B cell (primary cell): ENCODE results near the gene YY1AP1. TPM values are rescaled to one million over a fixed set of nuclear protein-coding genes. Genes with fewer than 3 reads are reported as not detected.
"Not testable (repeated sequence)": the region's sequence is repeated elsewhere in the genome, so short reads cannot be mapped to it uniquely, and the experiment has no call there.

Experiments used
- ATAC-seq: fragments of 200-7000 bp; cut with Tn5 transposase; one replicate; pipeline ENCODE4 v1.10.0; 2021; ENCODE audit warnings: low read depth, mild to moderate bottlenecking, moderate number of reproducible peaks, moderate library complexity
- CTCF ChIA-PET: fragments of 350-600 bp; sonication (Branson Sonifier 250); formaldehyde crosslinking; loops from one replicate; lab custom pipeline; 2021; ENCODE audit warnings: antibody characterized with exemption, inconsistent platforms; lab: Charles Lee
- POLR2A ChIA-PET: fragments of 350-600 bp; sonication (Branson Sonifier 250); formaldehyde crosslinking; loops from one replicate; lab custom pipeline; 2021; ENCODE audit warnings: antibody characterized with exemption; lab: Charles Lee
- DNase-seq: peaks from one replicate; pipeline ENCODE4 v3.0.0; 2013
- H2AFZ ChIP-seq: 2 replicates; pipeline ENCODE4 v1.6.1; 2012; ENCODE audit warnings: mild to moderate bottlenecking, low read depth, low read length; ENCODE audit not compliant: insufficient read depth, poor library complexity, severe bottlenecking
- H3K27ac ChIP-seq, 2 donors: 1 replicate in 1 of 2; 2 replicates in 1 of 2; pipeline ENCODE4 v1.5.1; 2012 to 2013; ENCODE audit warnings: low read length in 2 of 2, mild to moderate bottlenecking in 2 of 2, moderate library complexity in 1 of 2
- H3K27me3 ChIP-seq, 4 experiments: fragments of 200-600 bp in 1 of 4; sonication (generic) in 1 of 4; replicated peaks in 1 of 4; 1 replicate in 2 of 4; 2 replicates in 2 of 4; pipeline versions ENCODE4 v1.6.1 to v1.7.0; 2013 to 2016; ENCODE audit warnings: low read length in 3 of 4, mild to moderate bottlenecking in 2 of 4, mixed read lengths in 1 of 4, moderate library complexity in 1 of 4; ENCODE audit not compliant: insufficient read depth in 4 of 4, control insufficient read depth in 3 of 4; ENCODE audit errors: control extremely low read depth in 1 of 4
- H3K36me3 ChIP-seq, 2 experiments: replicated peaks in 1 of 2; 1 replicate in 1 of 2; 2 replicates in 1 of 2; pipeline versions ENCODE4 v1.6.1 to v1.7.1; 2013; ENCODE audit warnings: low read length in 1 of 2; ENCODE audit not compliant: insufficient read depth in 2 of 2, control insufficient read depth in 1 of 2; ENCODE audit errors: control extremely low read depth in 1 of 2, extremely low read depth in 1 of 2
- H3K4me1 ChIP-seq, 2 donors: fragments of 200-600 bp in 1 of 2; sonication (generic) in 1 of 2; 1 replicate in 1 of 2; 2 replicates in 1 of 2; pipeline versions ENCODE4 v1.5.1 to v1.6.1; 2013 to 2017; ENCODE audit warnings: low read length in 2 of 2; ENCODE audit not compliant: control insufficient read depth in 2 of 2, insufficient read depth in 2 of 2
- H3K4me2 ChIP-seq: replicated peaks from 2 replicates; pipeline ENCODE3; 2012; ENCODE audit warnings: mild to moderate bottlenecking, low read depth, low read length; ENCODE audit not compliant: poor library complexity, severe bottlenecking
- H3K4me3 ChIP-seq, 5 experiments: fragments of 200-600 bp in 1 of 5; sonication (generic) in 1 of 5; 1 replicate in 3 of 5; 2 replicates in 2 of 5; pipeline versions ENCODE4 v1.5.1 to v1.7.0; 2011 to 2016; ENCODE audit warnings: low read length in 4 of 5, mild to moderate bottlenecking in 4 of 5, low read depth in 2 of 5, control low read depth in 1 of 5, moderate library complexity in 1 of 5; ENCODE audit not compliant: insufficient read depth in 1 of 5; ENCODE audit errors: control extremely low read depth in 1 of 5, extremely low read depth in 1 of 5
- H3K79me2 ChIP-seq: fragments of 200-600 bp; sonication (generic); one replicate; pipeline ENCODE4 v1.6.0; 2016; ENCODE audit warnings: low read length; ENCODE audit not compliant: control insufficient read depth, insufficient read depth
- H3K9ac ChIP-seq: fragments of 200-600 bp; sonication (generic); 2 replicates; pipeline ENCODE4 v1.6.1; 2017; ENCODE audit warnings: mild to moderate bottlenecking, low read length, moderate library complexity
- H3K9me3 ChIP-seq, 3 donors: one replicate each; pipeline versions ENCODE4 v1.6.1 to v1.7.1; 2013; ENCODE audit warnings: low read length in 2 of 3; ENCODE audit not compliant: control insufficient read depth in 2 of 3, insufficient read depth in 1 of 3; ENCODE audit errors: control extremely low read depth in 1 of 3
- H4K20me1 ChIP-seq: 2 replicates; pipeline ENCODE4 v1.6.0; 2012; ENCODE audit warnings: mild to moderate bottlenecking, low read length; ENCODE audit not compliant: insufficient read depth, control insufficient read depth, poor library complexity, severe bottlenecking
- H3K27ac Mint-ChIP-seq: one replicate; pipeline ENCODE4 v1.8.0; 2021; ENCODE audit warnings: mixed read lengths
- H3K27me3 Mint-ChIP-seq: one replicate; pipeline ENCODE4 v1.8.0; 2021; ENCODE audit warnings: mixed read lengths
- H3K4me1 Mint-ChIP-seq: one replicate; pipeline ENCODE4 v1.8.0; 2021; ENCODE audit warnings: mixed read lengths
- H3K4me3 Mint-ChIP-seq: one replicate; pipeline ENCODE4 v1.8.0; 2021; ENCODE audit warnings: mixed read lengths
- H3K9me3 Mint-ChIP-seq: one replicate; pipeline ENCODE4 v1.8.0; 2022; ENCODE audit warnings: mixed read lengths; ENCODE audit not compliant: insufficient read depth
- CTCF ChIP-seq: fragments of 200-600 bp; IDR thresholded peaks from one replicate; pipeline ENCODE4 v1.8.0; 2022; ENCODE audit warnings: antibody characterized with exemption, mild to moderate bottlenecking
- EZH2 ChIP-seq: IDR thresholded peaks from 2 replicates; pipeline ENCODE4 v1.6.1; 2012; ENCODE audit warnings: borderline replicate concordance, low read depth, mild to moderate bottlenecking, moderate library complexity, low read length; ENCODE audit not compliant: insufficient read depth, poor library complexity, severe bottlenecking
- whole genome bisulfite sequencing: methylation state at CpG from one replicate; pipeline ENCODE4 v1.1.5; 2013; ENCODE audit warnings: missing lambda C conversion rate; ENCODE audit not compliant: insufficient coverage; 5-methylcytosine and 5-hydroxymethylcytosine counted together
- intact Hi-C: fragments of 100-400 bp; cut with micrococcal nuclease; formaldehyde crosslinking; loops from one replicate; pipeline ENCODE4 v1.10.0; 2022
- polyA plus RNA-seq: library from polyadenylated mRNA; depleted of rRNA; stranded (reverse); fragments of >200 nt; gene quantifications from 2 replicates; pipeline ENCODE4 v1.2.3, GENCODE V29; 2012
- total RNA-seq, 2 donors: library from RNA; stranded (reverse); fragments of 120-200 nt in 1 of 2; gene quantifications; 1 replicate in 1 of 2; 2 replicates in 1 of 2; pipeline versions ENCODE4 v1.2.3 to v1.2.4, GENCODE V29; 2013 to 2022

YY1AP1 gene
- total and polyA plus RNA-seq, 2 donors (not counting 1 experiment from before 2014, with no cell fraction given) = 95.4 to 156 TPM

DNA sequence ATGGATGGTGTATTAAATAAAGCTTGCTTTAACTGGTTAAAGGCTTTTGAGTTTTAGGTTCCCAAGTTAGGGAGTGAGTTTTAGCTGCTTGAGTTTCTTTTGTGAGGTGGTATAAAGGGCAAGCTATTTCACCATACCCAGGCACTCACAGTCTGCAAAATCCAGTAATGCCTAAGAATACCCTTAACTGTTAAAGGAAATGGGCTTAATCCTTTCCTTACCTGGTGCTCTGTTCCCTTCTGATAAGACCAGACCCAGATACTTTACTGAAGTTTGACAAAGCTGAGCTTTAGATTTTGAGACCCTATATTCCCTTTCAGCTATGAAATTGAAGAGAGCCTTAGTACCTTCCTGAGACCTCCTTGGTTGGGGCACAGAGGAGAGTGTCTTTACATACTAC is 48.2 kb downstream of the YY1AP1 start:
- no peak for DNase-seq
- Histone ChIP-seq H3K36me3 (no peaks in the 10 kb centered on the region), H3K4me3 (no peak overlapping the region), H2AFZ (no peak overlapping the region), H3K27ac (no peak overlapping the region), H3K79me2 (no peaks in the 10 kb centered on the region), H3K4me2 (no peak overlapping the region), H3K27me3 (no peaks in the 10 kb centered on the region), H3K9ac (no peak overlapping the region), H3K9me3 (peaks cover 2 to 15% (median 8%) of the 10 kb centered on the region in 3 donors), H3K4me1 (peaks cover 14 to 17% of the 10 kb centered on the region in 2 donors), H4K20me1 (no peaks in the 10 kb centered on the region)
- Mint-ChIP-seq H3K27me3 (no peaks in the 10 kb centered on the region), H3K9me3 (peaks cover 8% of the 10 kb centered on the region), H3K4me3 (no peak overlapping the region), H3K4me1 (peaks cover 19% of the 10 kb centered on the region), H3K27ac (no peak overlapping the region)
- ChIA-PET POLR2A (no interaction called here), CTCF (no interaction called here)
- no peak for ATAC-seq
- TF ChIP-seq CTCF (no peak), EZH2 (no peak)
- intact Hi-C loops = no loop called here

DNA sequence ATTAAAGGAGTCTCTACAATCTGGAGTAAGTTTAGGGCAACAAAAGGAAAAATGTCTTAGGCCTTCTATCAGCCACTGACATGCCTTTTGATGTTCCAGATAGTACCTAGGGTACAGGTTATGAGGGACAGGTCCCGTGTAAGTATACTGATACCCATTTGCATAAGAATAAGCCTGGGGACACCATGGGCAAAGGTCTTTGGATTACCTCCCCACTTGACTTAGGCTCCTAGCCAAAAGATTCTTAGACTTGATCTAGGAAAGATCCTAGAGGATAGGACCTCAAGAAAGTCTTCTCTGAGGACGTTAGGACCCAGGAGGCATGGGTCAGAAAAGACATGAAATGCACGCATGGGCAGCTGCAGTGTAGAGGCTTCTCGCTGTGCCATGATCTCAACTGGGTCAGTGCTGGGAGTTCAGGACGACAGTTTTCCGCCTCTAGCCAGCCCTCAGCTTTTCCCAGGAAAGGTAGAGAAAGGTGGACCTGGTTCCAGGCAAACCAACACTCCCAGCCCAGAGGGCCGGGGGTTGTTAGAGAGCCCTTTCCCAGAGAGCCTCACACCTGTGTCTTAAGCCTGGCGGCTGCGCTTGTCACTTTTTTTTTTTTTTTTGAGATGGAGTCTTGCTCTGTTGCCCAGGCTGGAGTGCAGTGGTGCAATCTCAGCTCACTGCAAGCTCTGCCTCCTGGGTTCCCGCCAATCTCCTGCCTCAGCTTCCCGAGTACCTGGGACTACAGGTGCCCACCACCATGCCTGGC is 52.0 kb downstream of the YY1AP1 start:
- intact Hi-C loops = no loop called here
- CTCF ChIA-PET = no interaction called here
- DNase-seq (no peak), ATAC-seq (no peak)
- H3K27ac ChIP-seq = no peak overlapping the region
- H3K9me3 ChIP-seq = peaks cover 0 to 1% (median 1%) of the 10 kb centered on the region in 3 donors
- POLR2A ChIA-PET = interaction anchor here (0.7 kb wide), 1 partner anchor 258 kb away, joined by 4 read pairs; no protein-coding TSS in a partner anchor
- TF ChIP-seq CTCF = no peak
- no peak for TF ChIP-seq EZH2
- Mint-ChIP-seq H3K27ac (peak overlapping the region; percentile 93), H3K27me3 (no peaks in the 10 kb centered on the region), H3K9me3 (peaks cover under 1% of the 10 kb centered on the region), H3K4me3 (peak overlapping the region; percentile 97), H3K4me1 (peaks cover 19% of the 10 kb centered on the region)
- peaks cover 14 to 17% of the 10 kb centered on the region in 2 donors for H3K4me1 ChIP-seq
- WGBS = 80% methylated on average over 6 of the region's 11 CpGs
- H3K36me3 ChIP-seq = no peaks in the 10 kb centered on the region
- no peaks in the 10 kb centered on the region for H3K79me2 ChIP-seq
- H3K4me3 ChIP-seq = peak overlapping the region in 3 of 5 experiments; percentile 35 to 60 (median 59)
- peak overlapping the region; percentile 71 for H3K9ac ChIP-seq
- H2AFZ ChIP-seq = peak overlapping the region; percentile 88
- H3K27me3 ChIP-seq = no peaks in the 10 kb centered on the region
- no peaks in the 10 kb centered on the region for H4K20me1 ChIP-seq
- H3K4me2 ChIP-seq = peak overlapping the region; percentile 70

- not testable (repeated sequence) for H3K9me3 ChIP-seq, H3K4me3 Mint-ChIP-seq
Observed at GRCh38 chr1:155626428-155626827, 62.1 kb downstream of the YY1AP1 start.

More at GRCh38 chr1:155626428-155626827, 62.1 kb downstream of the YY1AP1 start:
- ATAC-seq, H3K4me2 ChIP-seq, H3K4me1 Mint-ChIP-seq, DNase-seq, H3K9ac ChIP-seq, H2AFZ ChIP-seq, H3K27ac Mint-ChIP-seq, H3K9me3 Mint-ChIP-seq, H4K20me1 ChIP-seq, H3K27ac ChIP-seq, H3K79me2 ChIP-seq, H3K27me3 ChIP-seq, H3K27me3 Mint-ChIP-seq, H3K4me1 ChIP-seq, H3K4me3 ChIP-seq, H3K36me3 ChIP-seq, POLR2A ChIA-PET, intact Hi-C loops, CTCF ChIA-PET: not testable (repeated sequence)
- WGBS = no CpG with 5 or more reads among the region's 7 CpGs
